ENCODE data around the gene LIMS2.

Gene LIMS2

GRCh38 chr2:127626175-127626574 lies 49.2 kb downstream of the LIMS2 start:
- Histone ChIP-seq H3K14ac (ENCODE audit: low read length) (no peak overlapping the region), H3K79me1 (ENCODE audit: low read depth, low read length) (peaks cover 5% of the 10 kb centered on the region), H3K4me2 (ENCODE audit: insufficient read depth, low read length, poor library complexity, severe bottlenecking) (no peak overlapping the region), H3K27ac (replicated peaks; ENCODE audit: low read length) (no peak overlapping the region), H3K9ac (ENCODE audit: low read depth, low read length, poor library complexity) (no peak overlapping the region), H3K23ac (ENCODE audit: low read depth, low read length, poor library complexity) (peak overlapping the region; percentile 8), H2AFZ (ENCODE audit: low read length) (no peak overlapping the region), H3K4me1 (ENCODE audit: control insufficient read depth in 2 of 2, insufficient read depth in 1 of 2, low read depth in 1 of 2, low read length in 2 of 2) (no peaks in the 10 kb centered on the region), H4K8ac (ENCODE audit: low read depth, low read length) (no peak overlapping the region), H3K9me3 (replicated peaks in 1 of 2; ENCODE audit: control insufficient read depth in 2 of 2, insufficient read depth in 1 of 2, low read depth in 1 of 2, low read length in 2 of 2) (no peaks in the 10 kb centered on the region), H2BK120ac (ENCODE audit: low read depth, low read length) (no peak overlapping the region), H2AK5ac (ENCODE audit: low read depth, low read length) (no peak overlapping the region), H2BK15ac (ENCODE audit: low read length) (no peak overlapping the region), H4K91ac (ENCODE audit: low read depth, low read length, poor library complexity) (no peak overlapping the region), H3K36me3 (replicated peaks in 1 of 2; ENCODE audit: control insufficient read depth in 2 of 2, insufficient read depth in 2 of 2, low read length in 2 of 2) (no peaks in the 10 kb centered on the region), H3K4me3 (ENCODE audit: low read length in 2 of 2) (no peak overlapping the region), H3K27me3 (ENCODE audit: control insufficient read depth in 3 of 3, insufficient read depth in 3 of 3, low read depth in 1 of 3, low read length in 3 of 3) (no peaks in the 10 kb centered on the region), H2BK5ac (ENCODE audit: low read length) (no peak overlapping the region), H3K18ac (ENCODE audit: low read length) (no peak overlapping the region), H3K4ac (ENCODE audit: low read length) (no peak overlapping the region), H2BK12ac (ENCODE audit: low read length) (no peak overlapping the region)
- no peak for DNase-seq (ENCODE audit: low spot score)
- no CpG with 5 or more reads among the region's 12 CpGs for WGBS, 2 donors (ENCODE audit: extremely low coverage in 2 of 2, insufficient read length in 2 of 2, insufficient replicate concordance in 1 of 2)

- H2BK12ac ChIP-seq (ENCODE audit: low read length): no peak overlapping the region
- H3K14ac ChIP-seq (ENCODE audit: low read length): peak overlapping the region; percentile 58
- peak overlapping the region; percentile 82 for H2AK5ac ChIP-seq (ENCODE audit: low read depth, low read length)
- no peak overlapping the region for H4K8ac ChIP-seq (ENCODE audit: low read depth, low read length)
- no peaks in the 10 kb centered on the region for H3K9me3 ChIP-seq (replicated peaks in 1 of 2; ENCODE audit: control insufficient read depth in 2 of 2, insufficient read depth in 1 of 2, low read depth in 1 of 2, low read length in 2 of 2)
- no peak for DNase-seq (ENCODE audit: low spot score)
- peaks cover 5% of the 10 kb centered on the region for H3K79me1 ChIP-seq (ENCODE audit: low read depth, low read length)
- H3K9ac ChIP-seq (ENCODE audit: low read depth, low read length, poor library complexity): no peak overlapping the region
- peak overlapping the region; percentile 69 for H3K18ac ChIP-seq (ENCODE audit: low read length)
- no peaks in the 10 kb centered on the region for H3K4me1 ChIP-seq (ENCODE audit: control insufficient read depth in 2 of 2, insufficient read depth in 1 of 2, low read depth in 1 of 2, low read length in 2 of 2)
- no peaks in the 10 kb centered on the region for H3K36me3 ChIP-seq (replicated peaks in 1 of 2; ENCODE audit: control insufficient read depth in 2 of 2, insufficient read depth in 2 of 2, low read length in 2 of 2)
- no peak overlapping the region for H2BK5ac ChIP-seq (ENCODE audit: low read length)
- WGBS, 2 donors (ENCODE audit: extremely low coverage in 2 of 2, insufficient read length in 2 of 2, insufficient replicate concordance in 1 of 2): no CpG with 5 or more reads among the region's 2 CpGs
- no peaks in the 10 kb centered on the region for H3K27me3 ChIP-seq (ENCODE audit: control insufficient read depth in 3 of 3, insufficient read depth in 3 of 3, low read depth in 1 of 3, low read length in 3 of 3)
- H4K91ac ChIP-seq (ENCODE audit: low read depth, low read length, poor library complexity): no peak overlapping the region
- peak overlapping the region; percentile 60 for H3K23ac ChIP-seq (ENCODE audit: low read depth, low read length, poor library complexity)
- no peak overlapping the region for H3K4me3 ChIP-seq (ENCODE audit: low read length in 2 of 2)
- H2AFZ ChIP-seq (ENCODE audit: low read length): no peak overlapping the region
- H2BK120ac ChIP-seq (ENCODE audit: low read depth, low read length): no peak overlapping the region
- H3K27ac ChIP-seq (replicated peaks; ENCODE audit: low read length): no peak overlapping the region
- H2BK15ac ChIP-seq (ENCODE audit: low read length): peak overlapping the region; percentile 76
- H3K4ac ChIP-seq (ENCODE audit: low read length): no peak overlapping the region
- H3K4me2 ChIP-seq (ENCODE audit: insufficient read depth, low read length, poor library complexity, severe bottlenecking): no peak overlapping the region
Observed at GRCh38 chr2:127625572-127625951, 49.8 kb downstream of the LIMS2 start.

DNA sequence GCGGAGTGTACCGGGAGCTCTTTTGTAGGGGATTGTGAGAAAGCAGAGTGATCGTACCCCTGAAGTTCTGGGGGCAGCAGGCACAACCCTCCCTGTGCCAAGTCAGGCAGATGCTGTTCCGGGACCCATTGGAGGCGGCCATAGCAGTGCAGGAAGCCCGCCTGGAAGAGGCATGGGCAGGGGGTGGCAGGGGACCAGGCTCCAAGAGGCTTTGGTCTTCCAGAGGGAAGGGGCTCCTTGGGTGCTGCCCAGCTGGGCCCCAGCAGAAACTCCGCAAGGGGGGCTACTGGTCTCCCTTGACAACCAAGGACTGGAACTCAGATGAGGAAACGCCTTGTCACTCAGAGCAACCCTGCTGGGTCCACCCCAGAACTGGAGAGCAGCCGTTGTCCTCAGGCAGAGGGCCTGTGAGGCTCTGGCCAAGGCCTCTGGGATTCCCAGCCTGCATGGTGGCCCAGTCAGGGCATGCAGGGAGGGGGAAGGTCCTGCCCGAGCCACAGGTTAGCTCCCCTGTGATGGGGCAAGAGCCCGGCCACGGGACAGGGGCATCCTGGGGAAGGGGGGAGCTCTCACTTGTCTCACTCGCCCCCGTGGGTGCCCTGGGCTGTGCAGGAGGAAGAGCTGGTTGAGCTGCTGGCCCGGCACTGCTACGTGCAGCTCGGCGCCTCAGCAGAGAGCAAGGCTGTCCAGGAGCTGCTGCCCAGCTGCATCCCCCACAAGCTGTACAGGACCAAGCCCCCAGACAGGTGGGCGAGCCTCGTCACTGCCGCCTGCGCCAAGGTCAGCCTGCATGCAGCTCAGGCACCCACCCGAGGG lies 50.4 kb downstream of the LIMS2 start:
- no peak overlapping the region for H2AFZ ChIP-seq (ENCODE audit: low read length)
- H2BK12ac ChIP-seq (ENCODE audit: low read length): no peak overlapping the region
- H3K23ac ChIP-seq (ENCODE audit: low read depth, low read length, poor library complexity): peak overlapping the region; percentile 60
- no peak overlapping the region for H2BK120ac ChIP-seq (ENCODE audit: low read depth, low read length)
- no peak overlapping the region for H3K4me3 ChIP-seq (ENCODE audit: low read length in 2 of 2)
- peak overlapping the region; percentile 95 for H3K18ac ChIP-seq (ENCODE audit: low read length)
- no peak overlapping the region for H2BK5ac ChIP-seq (ENCODE audit: low read length)
- H3K4me1 ChIP-seq (ENCODE audit: control insufficient read depth in 2 of 2, insufficient read depth in 1 of 2, low read depth in 1 of 2, low read length in 2 of 2): no peaks in the 10 kb centered on the region
- H3K27ac ChIP-seq (replicated peaks; ENCODE audit: low read length): no peak overlapping the region
- no peak overlapping the region for H3K9ac ChIP-seq (ENCODE audit: low read depth, low read length, poor library complexity)
- peak overlapping the region; percentile 82 for H2AK5ac ChIP-seq (ENCODE audit: low read depth, low read length)
- no peak for DNase-seq (ENCODE audit: low spot score)
- no peaks in the 10 kb centered on the region for H3K36me3 ChIP-seq (replicated peaks in 1 of 2; ENCODE audit: control insufficient read depth in 2 of 2, insufficient read depth in 2 of 2, low read length in 2 of 2)
- H3K4ac ChIP-seq (ENCODE audit: low read length): no peak overlapping the region
- no peak overlapping the region for H3K4me2 ChIP-seq (ENCODE audit: insufficient read depth, low read length, poor library complexity, severe bottlenecking)
- no peaks in the 10 kb centered on the region for H3K9me3 ChIP-seq (replicated peaks in 1 of 2; ENCODE audit: control insufficient read depth in 2 of 2, insufficient read depth in 1 of 2, low read depth in 1 of 2, low read length in 2 of 2)
- peaks cover 5% of the 10 kb centered on the region for H3K79me1 ChIP-seq (ENCODE audit: low read depth, low read length)
- no peak overlapping the region for H4K8ac ChIP-seq (ENCODE audit: low read depth, low read length)
- H3K27me3 ChIP-seq (ENCODE audit: control insufficient read depth in 3 of 3, insufficient read depth in 3 of 3, low read depth in 1 of 3, low read length in 3 of 3): no peaks in the 10 kb centered on the region
- peak overlapping the region; percentile 58 for H3K14ac ChIP-seq (ENCODE audit: low read length)
- peak overlapping the region; percentile 76 for H2BK15ac ChIP-seq (ENCODE audit: low read length)
- no peak overlapping the region for H4K91ac ChIP-seq (ENCODE audit: low read depth, low read length, poor library complexity)
- WGBS, 2 donors (ENCODE audit: extremely low coverage in 2 of 2, insufficient read length in 2 of 2, insufficient replicate concordance in 1 of 2): no CpG with 5 or more reads among the region's 23 CpGs

DNA sequence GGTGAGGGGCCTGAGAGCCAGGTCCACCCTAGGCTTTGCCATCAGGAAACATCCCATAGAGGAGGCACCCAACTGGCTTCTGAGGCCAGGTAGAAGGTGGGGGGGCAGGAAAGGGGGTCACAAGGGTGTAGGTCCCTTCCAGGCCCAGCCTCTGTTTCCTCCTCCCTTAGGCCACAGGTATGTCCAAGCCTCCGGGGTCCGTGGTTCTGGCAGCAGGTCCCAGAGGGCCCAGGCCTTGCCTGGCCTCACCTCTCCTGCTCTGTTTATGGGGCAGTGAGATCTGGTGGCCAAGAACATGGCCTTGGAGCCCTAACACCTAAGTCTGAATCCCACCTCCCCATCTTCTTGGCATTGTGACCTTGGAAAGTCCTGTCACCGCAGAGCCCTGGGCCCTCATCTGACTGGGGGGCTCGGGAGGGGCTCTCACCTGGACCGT lies 51.0 kb downstream of the LIMS2 start:
- Histone ChIP-seq H2AK5ac (ENCODE audit: low read depth, low read length) (peak overlapping the region; percentile 9), H3K9ac (ENCODE audit: low read depth, low read length, poor library complexity) (no peak overlapping the region), H3K14ac (ENCODE audit: low read length) (no peak overlapping the region), H3K18ac (ENCODE audit: low read length) (no peak overlapping the region), H3K4ac (ENCODE audit: low read length) (no peak overlapping the region), H3K4me3 (ENCODE audit: low read length in 2 of 2) (no peak overlapping the region), H2BK15ac (ENCODE audit: low read length) (peak overlapping the region; percentile 43), H3K79me1 (ENCODE audit: low read depth, low read length) (peaks cover 5% of the 10 kb centered on the region), H3K4me2 (ENCODE audit: insufficient read depth, low read length, poor library complexity, severe bottlenecking) (no peak overlapping the region), H3K23ac (ENCODE audit: low read depth, low read length, poor library complexity) (no peak overlapping the region), H2BK5ac (ENCODE audit: low read length) (no peak overlapping the region), H4K91ac (ENCODE audit: low read depth, low read length, poor library complexity) (no peak overlapping the region), H2BK12ac (ENCODE audit: low read length) (no peak overlapping the region), H3K9me3 (replicated peaks in 1 of 2; ENCODE audit: control insufficient read depth in 2 of 2, insufficient read depth in 1 of 2, low read depth in 1 of 2, low read length in 2 of 2) (no peaks in the 10 kb centered on the region), H2AFZ (ENCODE audit: low read length) (no peak overlapping the region), H3K4me1 (ENCODE audit: control insufficient read depth in 2 of 2, insufficient read depth in 1 of 2, low read depth in 1 of 2, low read length in 2 of 2) (no peaks in the 10 kb centered on the region), H2BK120ac (ENCODE audit: low read depth, low read length) (no peak overlapping the region), H4K8ac (ENCODE audit: low read depth, low read length) (no peak overlapping the region), H3K36me3 (replicated peaks in 1 of 2; ENCODE audit: control insufficient read depth in 2 of 2, insufficient read depth in 2 of 2, low read length in 2 of 2) (no peaks in the 10 kb centered on the region), H3K27ac (replicated peaks; ENCODE audit: low read length) (no peak overlapping the region), H3K27me3 (ENCODE audit: control insufficient read depth in 3 of 3, insufficient read depth in 3 of 3, low read depth in 1 of 3, low read length in 3 of 3) (no peaks in the 10 kb centered on the region)
- DNase-seq (ENCODE audit: low spot score): no peak
- no CpG with 5 or more reads among the region's 5 CpGs for WGBS, 2 donors (ENCODE audit: extremely low coverage in 2 of 2, insufficient read length in 2 of 2, insufficient replicate concordance in 1 of 2)

All from neuronal stem cell (in vitro differentiated cells).